ENCODE data around the gene PIF1.

Gene PIF1

DNA sequence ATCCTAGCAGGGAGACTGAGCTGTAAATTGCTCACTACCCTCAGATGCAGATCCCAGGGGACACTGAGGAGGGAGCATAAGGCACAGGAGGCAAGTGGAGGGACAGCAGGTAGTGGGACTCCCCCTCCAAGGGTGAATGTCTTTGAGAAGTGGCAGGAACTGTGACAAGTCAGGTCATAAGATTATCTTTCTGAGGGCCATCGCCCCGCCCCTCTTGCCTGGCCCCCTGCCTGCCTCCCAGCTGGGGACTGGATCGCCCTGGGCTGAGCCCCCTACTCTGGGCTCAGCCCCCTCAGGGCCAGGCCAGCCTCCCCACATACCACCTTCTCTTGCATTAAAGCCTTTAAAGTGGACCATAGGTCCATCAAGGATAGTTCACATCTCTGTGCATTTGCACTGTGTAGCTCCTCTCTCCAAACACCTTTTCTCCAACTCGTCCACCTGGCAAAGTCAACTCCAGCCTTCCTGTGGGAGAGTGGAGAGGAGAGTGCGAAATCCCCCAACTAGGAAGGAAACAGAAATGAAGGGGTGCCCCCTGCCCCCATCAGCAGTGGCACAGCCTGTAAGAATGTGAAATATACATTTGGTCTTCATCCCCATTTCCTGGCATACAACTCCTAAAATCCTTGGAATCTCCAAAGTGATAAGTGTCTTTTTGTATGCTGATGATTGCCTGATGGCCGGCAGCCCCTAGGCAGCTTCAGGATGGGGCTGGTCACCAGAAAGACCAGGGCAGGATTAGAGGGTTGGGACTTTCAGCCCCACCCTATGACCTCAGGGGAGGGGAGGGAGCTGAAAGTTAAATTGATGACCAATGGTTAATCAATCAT, 14.7 kb downstream of the PIF1 start:
- no peak overlapping the region for H3K4me3 ChIP-seq (replicated peaks; ENCODE audit: low read depth, low read length)
- TF ChIP-seq, protein P1, sequence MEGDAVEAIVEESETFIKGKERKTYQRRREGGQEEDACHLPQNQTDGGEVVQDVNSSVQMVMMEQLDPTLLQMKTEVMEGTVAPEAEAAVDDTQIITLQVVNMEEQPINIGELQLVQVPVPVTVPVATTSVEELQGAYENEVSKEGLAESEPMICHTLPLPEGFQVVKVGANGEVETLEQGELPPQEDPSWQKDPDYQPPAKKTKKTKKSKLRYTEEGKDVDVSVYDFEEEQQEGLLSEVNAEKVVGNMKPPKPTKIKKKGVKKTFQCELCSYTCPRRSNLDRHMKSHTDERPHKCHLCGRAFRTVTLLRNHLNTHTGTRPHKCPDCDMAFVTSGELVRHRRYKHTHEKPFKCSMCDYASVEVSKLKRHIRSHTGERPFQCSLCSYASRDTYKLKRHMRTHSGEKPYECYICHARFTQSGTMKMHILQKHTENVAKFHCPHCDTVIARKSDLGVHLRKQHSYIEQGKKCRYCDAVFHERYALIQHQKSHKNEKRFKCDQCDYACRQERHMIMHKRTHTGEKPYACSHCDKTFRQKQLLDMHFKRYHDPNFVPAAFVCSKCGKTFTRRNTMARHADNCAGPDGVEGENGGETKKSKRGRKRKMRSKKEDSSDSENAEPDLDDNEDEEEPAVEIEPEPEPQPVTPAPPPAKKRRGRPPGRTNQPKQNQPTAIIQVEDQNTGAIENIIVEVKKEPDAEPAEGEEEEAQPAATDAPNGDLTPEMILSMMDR (IDR thresholded peaks at IDR 0.05; ENCODE audit: low read depth, low read length, missing control alignments) = no peak
- no peak for DNase-seq (ENCODE audit: extremely low read depth, low read depth)

DNA sequence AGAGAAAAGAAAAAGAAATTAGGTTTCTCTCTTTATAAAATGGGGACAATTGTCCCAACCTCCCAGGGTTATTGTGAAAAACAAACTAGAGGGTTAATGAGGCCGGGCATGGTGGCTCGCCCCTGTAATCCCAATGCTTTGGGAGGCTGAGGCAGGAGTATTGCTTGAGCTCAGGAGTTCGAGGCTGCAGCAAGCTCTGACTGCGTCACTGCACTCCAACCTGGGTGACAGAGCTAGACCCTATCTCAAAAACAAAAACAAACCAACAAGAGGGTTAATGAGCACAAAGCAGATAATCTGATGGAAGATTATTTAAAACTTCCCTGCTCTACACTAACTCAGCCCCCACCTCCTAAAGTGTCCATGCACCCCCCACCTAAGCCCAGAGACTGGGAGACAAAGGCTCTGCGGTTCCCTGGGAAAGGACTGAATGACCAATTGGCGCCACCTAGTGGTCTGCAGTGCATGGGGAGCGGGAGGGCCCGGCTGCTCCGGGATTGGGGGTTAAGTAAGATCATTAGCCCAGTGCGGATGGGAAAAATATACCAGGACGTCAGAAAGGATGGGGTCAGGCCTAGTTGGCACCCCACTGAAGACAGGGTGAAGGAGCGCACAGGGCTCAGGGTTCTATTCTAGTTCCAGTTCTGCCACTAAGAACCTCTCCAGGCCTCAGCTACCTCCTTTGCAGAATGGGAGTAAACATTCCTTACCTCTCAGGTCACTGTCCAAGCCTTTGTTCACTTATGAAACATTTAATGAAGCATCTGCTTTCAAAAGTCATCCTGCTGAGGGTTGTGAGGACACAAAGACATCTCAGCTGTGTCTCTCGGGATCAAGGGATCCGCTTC, 15.6 kb downstream of the PIF1 start:
- TF ChIP-seq, protein P1 (IDR thresholded peaks at IDR 0.05; ENCODE audit: low read depth, low read length, missing control alignments) = peak; percentile 98
- DNase-seq (ENCODE audit: extremely low read depth, low read depth) = no peak
- H3K4me3 ChIP-seq (replicated peaks; ENCODE audit: low read depth, low read length) = no peak overlapping the region

DNA sequence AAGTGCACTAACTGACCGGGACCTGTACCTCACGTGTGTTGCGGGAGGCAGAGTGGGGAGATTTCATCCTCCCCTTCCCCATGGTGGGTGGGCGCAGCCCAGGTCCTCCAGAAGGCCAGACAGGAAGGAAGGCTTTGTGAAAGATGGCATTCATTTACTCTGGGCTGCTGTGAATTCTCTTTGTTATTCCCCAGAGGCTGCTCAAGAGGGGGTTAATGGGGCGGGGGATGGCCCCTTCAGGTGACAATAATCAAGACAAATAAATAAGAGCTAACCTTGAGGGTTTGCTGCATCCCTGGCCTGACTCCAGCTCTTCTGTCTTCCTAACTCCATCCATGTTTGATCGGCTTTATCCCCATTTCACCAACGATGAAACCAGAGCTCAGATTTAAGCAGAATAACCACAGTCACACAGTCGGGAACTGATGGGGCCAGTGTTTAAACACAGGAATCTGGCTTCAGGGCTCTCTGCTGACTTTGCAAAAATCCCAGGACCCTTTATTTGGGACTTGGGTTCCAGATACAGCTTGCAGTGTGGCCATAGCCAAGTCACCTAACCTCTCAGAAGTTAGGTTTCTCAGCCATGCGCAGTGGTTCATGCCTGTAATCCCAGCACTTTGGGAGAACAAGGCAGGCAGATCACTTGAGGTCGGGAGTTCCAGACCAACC, 16.5 kb downstream of the PIF1 start:
- no peak overlapping the region for H3K4me3 ChIP-seq (replicated peaks; ENCODE audit: low read depth, low read length)
- DNase-seq (ENCODE audit: extremely low read depth, low read depth) = no peak
- TF ChIP-seq, protein P1 (IDR thresholded peaks at IDR 0.05; ENCODE audit: low read depth, low read length, missing control alignments) = no peak

DNA sequence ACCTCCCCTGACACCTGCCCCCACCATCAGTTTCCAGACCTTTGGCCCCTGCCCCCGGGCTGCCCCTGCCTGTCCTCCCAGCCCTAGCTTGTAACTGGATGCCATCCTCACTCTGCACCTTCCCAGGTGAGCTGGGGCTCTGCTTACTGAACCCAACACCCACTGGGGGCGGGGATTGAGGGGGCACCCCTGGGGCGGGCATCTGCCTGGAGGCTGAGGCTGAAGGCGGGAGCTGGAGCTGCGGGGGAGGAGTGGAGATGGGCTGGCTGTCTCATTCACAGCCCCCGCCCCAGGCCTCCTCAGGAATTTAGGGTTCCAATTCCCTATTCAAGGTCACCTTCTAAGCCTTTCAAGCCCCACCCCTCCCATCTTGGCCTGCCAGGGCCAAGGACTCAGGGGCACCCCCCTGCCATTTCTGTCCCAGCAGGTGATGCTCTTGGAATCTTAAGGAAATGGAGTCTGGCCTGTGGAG, 17.7 kb downstream of the PIF1 start:
- DNase-seq (ENCODE audit: extremely low read depth, low read depth) = no peak
- no peak overlapping the region for H3K4me3 ChIP-seq (replicated peaks; ENCODE audit: low read depth, low read length)
- TF ChIP-seq, protein P1 (IDR thresholded peaks at IDR 0.05; ENCODE audit: low read depth, low read length, missing control alignments) = no peak

- no peak overlapping the region for H3K4me3 ChIP-seq (replicated peaks; ENCODE audit: low read depth, low read length)
- DNase-seq (ENCODE audit: extremely low read depth, low read depth) = no peak
- TF ChIP-seq, protein P1 (IDR thresholded peaks at IDR 0.05; ENCODE audit: low read depth, low read length, missing control alignments) = no peak
These were observed 18.2 kb downstream of the PIF1 start for GRCh38 chr15:64807051-64807749.

DNA sequence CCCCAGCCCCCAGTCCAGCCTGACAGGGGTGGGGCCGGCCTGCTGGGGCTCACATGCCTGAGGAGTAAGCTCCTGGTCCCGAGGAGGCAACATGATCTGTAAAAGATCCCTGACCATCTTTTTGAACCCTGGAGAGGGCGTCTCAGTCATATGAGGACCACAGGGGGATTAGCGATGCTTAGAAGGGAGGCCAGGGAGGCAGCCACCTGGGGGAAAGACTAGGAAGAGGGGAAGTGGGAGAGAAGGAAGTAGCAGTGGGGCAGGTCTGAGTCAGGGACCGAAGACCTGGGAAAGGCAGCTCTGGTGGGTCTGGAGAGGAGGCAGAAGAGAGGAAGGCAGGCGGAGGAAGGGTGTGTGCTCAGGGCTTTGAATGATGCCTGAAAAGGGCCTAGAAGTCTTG, 18.9 kb downstream of the PIF1 start:
- DNase-seq (ENCODE audit: extremely low read depth, low read depth) = no peak
- TF ChIP-seq, protein P1 (IDR thresholded peaks at IDR 0.05; ENCODE audit: low read depth, low read length, missing control alignments) = no peak
- H3K4me3 ChIP-seq (replicated peaks; ENCODE audit: low read depth, low read length) = no peak overlapping the region

Data from HFF-Myc (cell line).